HEK293 (cell line): Measurements from ENCODE around the gene SF3B2.

Source experiments
- ZNF311 ChIP-seq: fragments of 450-650 bp; formaldehyde crosslinking; IDR thresholded peaks from 2 replicates; pipeline ENCODE4 v1.5.1; 2017; ENCODE audit warnings: missing biosample characterization, missing genetic modification characterization, borderline replicate concordance
- ZNF600 ChIP-seq: fragments of 450-650 bp; formaldehyde crosslinking; IDR thresholded peaks from 2 replicates; pipeline ENCODE4 v1.5.1; 2016; ENCODE audit warnings: missing biosample characterization, missing genetic modification characterization
- ZNF664 ChIP-seq: fragments of 450-650 bp; formaldehyde crosslinking; IDR thresholded peaks from 2 replicates; pipeline ENCODE4 v1.5.1; 2016; ENCODE audit warnings: missing biosample characterization, missing genetic modification characterization
- ZNF768 ChIP-seq: fragments of 450-650 bp; formaldehyde crosslinking; IDR thresholded peaks from 2 replicates; pipeline ENCODE4 v1.5.1; 2018; ENCODE audit warnings: missing biosample characterization, mild to moderate bottlenecking, missing genetic modification characterization
- ZNF830 ChIP-seq: fragments of 450-650 bp; IDR thresholded peaks from 2 replicates; pipeline ENCODE4 v1.5.0; 2018; ENCODE audit warnings: missing biosample characterization, missing genetic modification characterization, low read depth, mild to moderate bottlenecking, moderate library complexity
- TF ChIP-seq, protein P1 (sequence below): fragments of 450-650 bp; formaldehyde crosslinking; IDR thresholded peaks from 2 replicates; pipeline ENCODE4 v1.5.1; 2016; ENCODE audit warnings: missing biosample characterization, missing genetic modification characterization
- TF ChIP-seq, protein P2 (sequence below): fragments of 450-650 bp; formaldehyde crosslinking; IDR thresholded peaks from 2 replicates; pipeline ENCODE4 v1.5.1; 2016; ENCODE audit warnings: missing biosample characterization, missing genetic modification characterization

- TF ChIP-seq, protein P1, sequence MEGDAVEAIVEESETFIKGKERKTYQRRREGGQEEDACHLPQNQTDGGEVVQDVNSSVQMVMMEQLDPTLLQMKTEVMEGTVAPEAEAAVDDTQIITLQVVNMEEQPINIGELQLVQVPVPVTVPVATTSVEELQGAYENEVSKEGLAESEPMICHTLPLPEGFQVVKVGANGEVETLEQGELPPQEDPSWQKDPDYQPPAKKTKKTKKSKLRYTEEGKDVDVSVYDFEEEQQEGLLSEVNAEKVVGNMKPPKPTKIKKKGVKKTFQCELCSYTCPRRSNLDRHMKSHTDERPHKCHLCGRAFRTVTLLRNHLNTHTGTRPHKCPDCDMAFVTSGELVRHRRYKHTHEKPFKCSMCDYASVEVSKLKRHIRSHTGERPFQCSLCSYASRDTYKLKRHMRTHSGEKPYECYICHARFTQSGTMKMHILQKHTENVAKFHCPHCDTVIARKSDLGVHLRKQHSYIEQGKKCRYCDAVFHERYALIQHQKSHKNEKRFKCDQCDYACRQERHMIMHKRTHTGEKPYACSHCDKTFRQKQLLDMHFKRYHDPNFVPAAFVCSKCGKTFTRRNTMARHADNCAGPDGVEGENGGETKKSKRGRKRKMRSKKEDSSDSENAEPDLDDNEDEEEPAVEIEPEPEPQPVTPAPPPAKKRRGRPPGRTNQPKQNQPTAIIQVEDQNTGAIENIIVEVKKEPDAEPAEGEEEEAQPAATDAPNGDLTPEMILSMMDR (tag by site-specific recombination): no peak
- TF ChIP-seq ZNF768 (tag by site-specific recombination) (no peak), ZNF600 (tag by site-specific recombination) (no peak), ZNF830 (tag by site-specific recombination) (no peak), ZNF664 (no peak), ZNF311 (tag by site-specific recombination) (no peak)
- TF ChIP-seq, protein P2, sequence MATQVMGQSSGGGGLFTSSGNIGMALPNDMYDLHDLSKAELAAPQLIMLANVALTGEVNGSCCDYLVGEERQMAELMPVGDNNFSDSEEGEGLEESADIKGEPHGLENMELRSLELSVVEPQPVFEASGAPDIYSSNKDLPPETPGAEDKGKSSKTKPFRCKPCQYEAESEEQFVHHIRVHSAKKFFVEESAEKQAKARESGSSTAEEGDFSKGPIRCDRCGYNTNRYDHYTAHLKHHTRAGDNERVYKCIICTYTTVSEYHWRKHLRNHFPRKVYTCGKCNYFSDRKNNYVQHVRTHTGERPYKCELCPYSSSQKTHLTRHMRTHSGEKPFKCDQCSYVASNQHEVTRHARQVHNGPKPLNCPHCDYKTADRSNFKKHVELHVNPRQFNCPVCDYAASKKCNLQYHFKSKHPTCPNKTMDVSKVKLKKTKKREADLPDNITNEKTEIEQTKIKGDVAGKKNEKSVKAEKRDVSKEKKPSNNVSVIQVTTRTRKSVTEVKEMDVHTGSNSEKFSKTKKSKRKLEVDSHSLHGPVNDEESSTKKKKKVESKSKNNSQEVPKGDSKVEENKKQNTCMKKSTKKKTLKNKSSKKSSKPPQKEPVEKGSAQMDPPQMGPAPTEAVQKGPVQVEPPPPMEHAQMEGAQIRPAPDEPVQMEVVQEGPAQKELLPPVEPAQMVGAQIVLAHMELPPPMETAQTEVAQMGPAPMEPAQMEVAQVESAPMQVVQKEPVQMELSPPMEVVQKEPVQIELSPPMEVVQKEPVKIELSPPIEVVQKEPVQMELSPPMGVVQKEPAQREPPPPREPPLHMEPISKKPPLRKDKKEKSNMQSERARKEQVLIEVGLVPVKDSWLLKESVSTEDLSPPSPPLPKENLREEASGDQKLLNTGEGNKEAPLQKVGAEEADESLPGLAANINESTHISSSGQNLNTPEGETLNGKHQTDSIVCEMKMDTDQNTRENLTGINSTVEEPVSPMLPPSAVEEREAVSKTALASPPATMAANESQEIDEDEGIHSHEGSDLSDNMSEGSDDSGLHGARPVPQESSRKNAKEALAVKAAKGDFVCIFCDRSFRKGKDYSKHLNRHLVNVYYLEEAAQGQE: no peak
Measured at GRCh38 chr11:66050581-66051231, 1.5 kb upstream of the SF3B2 start.
